IPS-18c (cell line): ENCODE results near the gene PLXNB1.
"Not testable (repeated sequence)": the region's sequence is repeated elsewhere in the genome, so short reads cannot be mapped to it uniquely, and the experiment has no call there.

ENCODE experiments used
- H3K4me3 ChIP-seq: 2 replicates; pipeline ENCODE4 v1.7.0; 2013; ENCODE audit warnings: low read depth, mild to moderate bottlenecking, low read length, moderate library complexity; ENCODE audit not compliant: insufficient read depth
- H3K9me3 ChIP-seq: one replicate; pipeline ENCODE4 v1.6.1; 2013; ENCODE audit warnings: mild to moderate bottlenecking, low read length, moderate library complexity; ENCODE audit not compliant: control insufficient read depth, insufficient read depth

PLXNB1 gene

GRCh38 chr3:48404440-48405342, 25.2 kb downstream of the PLXNB1 start:
- no peaks in the 10 kb centered on the region for H3K9me3 ChIP-seq

GRCh38 chr3:48403533-48404439, 26.1 kb downstream of the PLXNB1 start:
- Histone ChIP-seq H3K9me3 (no peaks in the 10 kb centered on the region), H3K4me3 (no peak overlapping the region)

More at GRCh38 chr3:48404440-48405342, 25.2 kb downstream of the PLXNB1 start:
- H3K4me3 ChIP-seq, result no peak overlapping the region

GRCh38 chr3:48402907-48403306, 27.0 kb downstream of the PLXNB1 start:
- Histone ChIP-seq H3K9me3 (no peaks in the 10 kb centered on the region), H3K4me3 (no peak overlapping the region)

GRCh38 chr3:48402281-48402732, 27.6 kb downstream of the PLXNB1 start:
- Histone ChIP-seq H3K9me3 (no peaks in the 10 kb centered on the region), H3K4me3 (no peak overlapping the region)

- not testable (repeated sequence) for H3K9me3 ChIP-seq, H3K4me3 ChIP-seq
These were observed 28.4 kb downstream of the PLXNB1 start for GRCh38 chr3:48401434-48401901.

GRCh38 chr3:48400824-48401433, 29.0 kb downstream of the PLXNB1 start:
- Histone ChIP-seq H3K4me3 (no peak overlapping the region), H3K9me3 (no peaks in the 10 kb centered on the region)

GRCh38 chr3:48399387-48400172, 30.3 kb downstream of the PLXNB1 start:
- Histone ChIP-seq H3K9me3 (no peaks in the 10 kb centered on the region), H3K4me3 (no peak overlapping the region)

GRCh38 chr3:48398701-48399386, 31.0 kb downstream of the PLXNB1 start:
- no peak overlapping the region for H3K4me3 ChIP-seq
- no peaks in the 10 kb centered on the region for H3K9me3 ChIP-seq

GRCh38 chr3:48397767-48398681, 31.9 kb downstream of the PLXNB1 start:
- no peaks in the 10 kb centered on the region for H3K9me3 ChIP-seq
- H3K4me3 ChIP-seq, result no peak overlapping the region

GRCh38 chr3:48395714-48396113, 34.2 kb downstream of the PLXNB1 start:
- no peak overlapping the region for H3K4me3 ChIP-seq
- H3K9me3 ChIP-seq, result no peaks in the 10 kb centered on the region

GRCh38 chr3:48394391-48394790, 35.5 kb downstream of the PLXNB1 start:
- no peaks in the 10 kb centered on the region for H3K9me3 ChIP-seq
- no peak overlapping the region for H3K4me3 ChIP-seq

GRCh38 chr3:48388966-48389365, 40.9 kb downstream of the PLXNB1 start:
- Histone ChIP-seq H3K9me3 (no peaks in the 10 kb centered on the region), H3K4me3 (no peak overlapping the region)

- H3K4me3 ChIP-seq, result no peak overlapping the region
These were observed 42.3 kb downstream of the PLXNB1 start for GRCh38 chr3:48387634-48388033.

GRCh38 chr3:48372862-48373435, 56.9 kb downstream of the PLXNB1 start:
- Histone ChIP-seq H3K4me3 (no peak overlapping the region), H3K9me3 (no peaks in the 10 kb centered on the region)

More at GRCh38 chr3:48387634-48388033, 42.3 kb downstream of the PLXNB1 start:
- H3K9me3 ChIP-seq, result no peaks in the 10 kb centered on the region

GRCh38 chr3:48372377-48372770, 57.5 kb downstream of the PLXNB1 start:
- H3K4me3 ChIP-seq, result no peak overlapping the region
- H3K9me3 ChIP-seq, result no peaks in the 10 kb centered on the region
